Measurements from ENCODE around the gene PUM2. TPM values are rescaled to one million over a fixed set of nuclear protein-coding genes. Genes with fewer than 3 reads are reported as not detected.

The PUM2 gene
- total and polyA plus RNA-seq, 2 donors from 2014 or later, result 22.0 to 94.3 TPM

- DNase-seq (no peak), FAIRE-seq (no peak)
- Histone ChIP-seq H3K27ac (ENCODE audit: low read depth in 2 of 2, low read length in 2 of 2) (no peak overlapping the region), H3K9me3 (ENCODE audit: control insufficient read depth in 2 of 3, insufficient read depth in 1 of 3, low read length in 3 of 3) (no peaks in the 10 kb centered on the region), H3K36me3 (ENCODE audit: control insufficient read depth in 2 of 3, insufficient read depth in 3 of 3, low read length in 3 of 3) (no peaks in the 10 kb centered on the region), H3K4me3 (ENCODE audit: low read length in 3 of 3) (no peak overlapping the region), H3K9ac (ENCODE audit: low read length in 3 of 3) (no peak overlapping the region), H3K27me3 (ENCODE audit: control insufficient read depth, insufficient read depth, low read length) (no peaks in the 10 kb centered on the region), H3K4me1 (ENCODE audit: control insufficient read depth in 2 of 3, insufficient read depth in 2 of 3, low read depth in 1 of 3, low read length in 3 of 3) (no peaks in the 10 kb centered on the region)
- no peak for TF ChIP-seq CTCF (IDR thresholded peaks at IDR 0.05; ENCODE audit: borderline replicate concordance, extremely low read depth, insufficient read depth)
- intact Hi-C loops (cut with DNase I), result no loop called here
Measured at GRCh38 chr2:20384953-20385352, 34.3 kb upstream of the PUM2 start.

DNA sequence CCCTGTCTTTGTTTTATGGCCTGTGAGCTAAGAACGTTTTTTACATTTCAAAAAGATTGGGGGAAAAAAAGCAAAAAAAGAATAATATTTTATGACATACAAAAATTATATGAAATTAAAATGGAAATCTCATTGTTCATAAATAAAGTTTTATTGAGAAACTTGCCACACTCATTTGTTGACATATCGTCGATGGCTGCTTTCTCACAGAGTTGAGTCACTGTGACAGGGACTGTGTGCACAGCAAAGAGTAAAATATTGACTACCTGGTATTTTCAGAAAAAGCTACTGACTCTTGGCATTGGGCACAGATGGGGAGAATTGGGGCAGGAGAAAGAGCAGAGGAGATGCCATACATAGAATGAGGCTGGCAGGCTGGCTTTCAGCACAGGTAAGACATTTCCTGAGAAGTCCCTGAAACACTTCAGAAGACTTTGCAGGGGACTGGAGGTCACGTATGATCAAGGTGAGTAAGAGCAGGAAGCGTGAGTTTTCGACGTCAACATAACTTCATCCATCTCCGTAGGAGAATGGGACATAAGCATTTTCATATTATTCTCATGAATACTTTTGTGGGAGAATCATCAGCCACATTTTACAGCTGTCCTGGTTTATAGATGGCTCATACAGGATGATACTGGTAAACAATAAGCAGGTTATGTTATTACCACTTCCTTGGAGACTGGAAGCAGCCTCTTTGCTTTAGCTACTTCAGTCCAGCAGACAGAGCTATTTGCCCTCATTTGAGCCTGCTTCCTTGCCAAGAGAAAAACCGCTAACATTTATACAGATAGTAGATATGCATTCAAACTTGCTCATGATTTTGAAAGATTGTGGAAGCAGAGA is 32.5 kb upstream of the PUM2 start:
- FAIRE-seq (no peak), DNase-seq (peak in 1 of 5 donors; percentile 20)
- H3K27me3 ChIP-seq (ENCODE audit: control insufficient read depth, insufficient read depth, low read length), result no peaks in the 10 kb centered on the region
- H3K27ac ChIP-seq (ENCODE audit: low read depth in 2 of 2, low read length in 2 of 2), result no peak overlapping the region
- peaks cover 0 to 3% (median 0%) of the 10 kb centered on the region in 3 donors for H3K4me1 ChIP-seq (ENCODE audit: control insufficient read depth in 2 of 3, insufficient read depth in 2 of 3, low read depth in 1 of 3, low read length in 3 of 3)
- no peak for TF ChIP-seq CTCF (IDR thresholded peaks at IDR 0.05; ENCODE audit: borderline replicate concordance, extremely low read depth, insufficient read depth)
- no peak overlapping the region for H3K9ac ChIP-seq (ENCODE audit: low read length in 3 of 3)
- no peaks in the 10 kb centered on the region for H3K36me3 ChIP-seq (ENCODE audit: control insufficient read depth in 2 of 3, insufficient read depth in 3 of 3, low read length in 3 of 3)
- H3K4me3 ChIP-seq (ENCODE audit: low read length in 3 of 3), result no peak overlapping the region
- intact Hi-C loops (cut with DNase I), result no loop called here
- no peaks in the 10 kb centered on the region for H3K9me3 ChIP-seq (ENCODE audit: control insufficient read depth in 2 of 3, insufficient read depth in 1 of 3, low read length in 3 of 3)

DNA sequence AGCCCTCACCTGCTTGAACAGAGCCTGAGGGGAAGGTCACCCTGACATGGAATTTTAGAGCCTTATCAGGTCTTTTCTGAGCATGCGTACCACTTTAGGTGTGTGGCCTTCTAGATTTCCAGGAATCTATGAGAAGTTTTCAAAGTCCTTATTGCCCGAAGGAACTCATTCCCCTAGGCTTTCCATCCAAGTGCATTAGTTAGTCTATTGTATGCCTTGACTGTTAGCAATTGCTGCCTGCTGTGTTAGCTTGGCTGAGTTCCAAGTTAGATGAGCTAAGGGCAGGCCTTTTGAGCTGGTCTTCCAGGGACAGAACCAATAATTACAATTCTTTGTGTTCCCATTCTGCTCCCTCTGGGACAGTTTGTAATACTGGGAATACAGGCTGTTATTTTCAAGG is 30.8 kb upstream of the PUM2 start:
- Histone ChIP-seq H3K9ac (ENCODE audit: low read length in 3 of 3) (no peak overlapping the region), H3K4me3 (ENCODE audit: low read length in 3 of 3) (no peak overlapping the region), H3K9me3 (ENCODE audit: control insufficient read depth in 2 of 3, insufficient read depth in 1 of 3, low read length in 3 of 3) (no peaks in the 10 kb centered on the region), H3K27ac (ENCODE audit: low read depth in 2 of 2, low read length in 2 of 2) (no peak overlapping the region), H3K27me3 (ENCODE audit: control insufficient read depth, insufficient read depth, low read length) (no peaks in the 10 kb centered on the region), H3K4me1 (ENCODE audit: control insufficient read depth in 2 of 3, insufficient read depth in 2 of 3, low read depth in 1 of 3, low read length in 3 of 3) (peaks cover 0 to 3% (median 0%) of the 10 kb centered on the region in 3 donors), H3K36me3 (ENCODE audit: control insufficient read depth in 2 of 3, insufficient read depth in 3 of 3, low read length in 3 of 3) (no peaks in the 10 kb centered on the region)
- DNase-seq (peak in 1 of 5 donors; percentile 65), FAIRE-seq (no peak)
- intact Hi-C loops (cut with DNase I), result no loop called here
- no peak for TF ChIP-seq CTCF (IDR thresholded peaks at IDR 0.05; ENCODE audit: borderline replicate concordance, extremely low read depth, insufficient read depth)
